Lower lobe of right lung (tissue), 2 donors: Measurements from ENCODE around the gene ADORA3. TPM values are rescaled to one million over a fixed set of nuclear protein-coding genes. Genes with fewer than 3 reads are reported as not detected.
A peak's percentile ranks its signal among the peaks of the same experiment; 100 is the strongest.

Source experiments
- ATAC-seq, 2 donors: fragments of 200-7000 bp; cut with Tn5 transposase; one replicate each; pipeline ENCODE4 v1.9.1; 2020 to 2022; ENCODE audit warnings: mild to moderate bottlenecking in 2 of 2, moderate library complexity in 2 of 2
- DNase-seq: peaks from one replicate; pipeline ENCODE4 v3.0.0-alpha.2; 2020
- H3K27ac ChIP-seq: fragments of 200-600 bp; one replicate; pipeline ENCODE4 v1.8.0; 2022
- H3K27me3 ChIP-seq: fragments of 200-600 bp; one replicate; pipeline ENCODE4 v1.8.0; 2022; ENCODE audit warnings: low read depth
- H3K36me3 ChIP-seq: fragments of 200-600 bp; one replicate; pipeline ENCODE4 v1.8.0; 2022; ENCODE audit warnings: mild to moderate bottlenecking
- H3K4me1 ChIP-seq: fragments of 200-600 bp; one replicate; pipeline ENCODE4 v1.8.0; 2022
- H3K4me3 ChIP-seq: fragments of 200-600 bp; one replicate; pipeline ENCODE4 v1.8.0; 2022; ENCODE audit warnings: mild to moderate bottlenecking
- H3K9me3 ChIP-seq: fragments of 200-600 bp; one replicate; pipeline ENCODE4 v1.8.0; 2022
- CTCF ChIP-seq: fragments of 200-600 bp; IDR thresholded peaks from one replicate; pipeline ENCODE4 v1.8.0; 2022; ENCODE audit warnings: antibody characterized with exemption, mild to moderate bottlenecking
- intact Hi-C: fragments of 100-400 bp; cut with DNase I; formaldehyde crosslinking; loops from one replicate; pipeline ENCODE4 v1.11.0; 2022
- total RNA-seq: library from RNA; stranded (reverse); fragmentation: NEBNext Ultra II Directional; extraction: Animal tissue kit (Norgen Biotek cat#: 25700); gene quantifications from one replicate; pipeline ENCODE4 v1.2.1, GENCODE V29; 2021
- donor health status: DM: no; HTN: yes; CAD: no; lungs with severe emphysema.

The ADORA3 gene
- total RNA-seq, 1 donor from 2014 or later: 10.3 TPM

- Histone ChIP-seq H3K4me3 (peak overlapping the region; percentile 40), H3K27ac (peak overlapping the region; percentile 83)
Observed at GRCh38 chr1:111474521-111474920, 28.9 kb downstream of the ADORA3 start.

DNA sequence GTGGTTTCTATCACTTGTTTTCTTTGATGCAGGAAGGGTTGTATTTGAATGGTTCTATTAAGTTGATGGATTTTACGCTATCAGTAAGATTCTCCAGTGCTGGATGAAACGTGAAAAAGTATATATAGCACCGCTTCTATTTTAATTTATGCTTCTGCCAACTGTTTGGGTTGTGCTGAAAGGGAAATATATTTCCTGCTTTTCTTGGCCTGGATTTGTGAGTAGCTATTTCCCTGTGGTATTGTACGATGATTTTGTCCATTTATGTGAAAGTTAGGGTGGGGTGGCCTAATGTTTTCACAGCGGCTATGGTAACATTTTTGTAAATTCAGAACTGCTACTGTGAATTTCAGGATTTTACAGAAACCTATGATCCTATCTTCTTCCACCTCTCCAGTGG lies 29.3 kb downstream of the ADORA3 start:
- no peak for ATAC-seq
- Histone ChIP-seq H3K27me3 (no peaks in the 10 kb centered on the region), H3K36me3 (peaks cover 16% of the 10 kb centered on the region), H3K4me1 (peaks cover 38% of the 10 kb centered on the region), H3K9me3 (no peaks in the 10 kb centered on the region), H3K27ac (peak overlapping the region; percentile 83), H3K4me3 (peak overlapping the region; percentile 40)
- no peak for TF ChIP-seq CTCF
- no peak for DNase-seq
- intact Hi-C loops: no loop called here

More at GRCh38 chr1:111474521-111474920, 28.9 kb downstream of the ADORA3 start:
- ATAC-seq (no peak), DNase-seq (no peak)
- Histone ChIP-seq H3K4me1 (peaks cover 38% of the 10 kb centered on the region), H3K27me3 (no peaks in the 10 kb centered on the region), H3K9me3 (no peaks in the 10 kb centered on the region), H3K36me3 (peaks cover 13% of the 10 kb centered on the region)
- TF ChIP-seq CTCF: no peak
- intact Hi-C loops: no loop called here

- Histone ChIP-seq H3K27ac (peak overlapping the region; percentile 42), H3K9me3 (no peaks in the 10 kb centered on the region), H3K36me3 (peaks cover 21% of the 10 kb centered on the region), H3K27me3 (no peaks in the 10 kb centered on the region), H3K4me1 (peaks cover 29% of the 10 kb centered on the region), H3K4me3 (no peak overlapping the region)
- intact Hi-C loops: no loop called here
- no peak for DNase-seq
- ATAC-seq: no peak
- no peak for TF ChIP-seq CTCF
Observed at GRCh38 chr1:111471538-111471937, 31.9 kb downstream of the ADORA3 start.

- Histone ChIP-seq H3K27me3 (no peaks in the 10 kb centered on the region), H3K27ac (peak overlapping the region; percentile 71), H3K4me1 (peaks cover 24% of the 10 kb centered on the region), H3K4me3 (peak overlapping the region; percentile 5), H3K9me3 (no peaks in the 10 kb centered on the region), H3K36me3 (peaks cover 22% of the 10 kb centered on the region)
- ATAC-seq: peak; percentile 89 to 93
- no peak for TF ChIP-seq CTCF
- peak; percentile 80 for DNase-seq
- intact Hi-C loops: no loop called here
Observed at GRCh38 chr1:111471012-111471411, 32.4 kb downstream of the ADORA3 start.

DNA sequence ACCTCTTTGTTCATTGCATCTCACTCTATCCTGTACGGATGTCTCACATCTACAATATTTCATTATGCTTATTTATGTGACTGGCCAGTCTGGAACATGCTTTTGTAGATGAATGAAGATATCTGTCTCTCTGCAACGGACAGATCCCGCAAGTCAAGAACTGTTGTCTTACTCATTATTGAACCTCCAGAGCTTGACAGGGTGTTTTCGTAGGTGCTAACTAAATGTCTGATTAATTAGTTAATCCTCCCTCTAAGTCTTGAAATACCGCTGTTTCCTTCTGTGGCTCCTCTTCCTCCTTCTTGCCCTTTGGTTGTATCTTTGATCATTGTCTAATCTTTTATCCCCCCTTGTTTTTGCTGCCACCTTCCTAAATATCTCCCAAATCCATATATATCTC lies 32.8 kb downstream of the ADORA3 start:
- Histone ChIP-seq H3K27ac (peak overlapping the region; percentile 71), H3K36me3 (peaks cover 26% of the 10 kb centered on the region), H3K4me3 (peak overlapping the region; percentile 5), H3K4me1 (peaks cover 21% of the 10 kb centered on the region), H3K9me3 (no peaks in the 10 kb centered on the region), H3K27me3 (no peaks in the 10 kb centered on the region)
- no peak for DNase-seq
- no peak for ATAC-seq
- intact Hi-C loops: no loop called here
- no peak for TF ChIP-seq CTCF

GRCh38 chr1:111469539-111469938 lies 33.9 kb downstream of the ADORA3 start:
- no peak for TF ChIP-seq CTCF
- H3K27me3 ChIP-seq: no peaks in the 10 kb centered on the region
- no peak for DNase-seq
- ATAC-seq: no peak
- peaks cover 26% of the 10 kb centered on the region for H3K36me3 ChIP-seq
- H3K4me1 ChIP-seq: peaks cover 21% of the 10 kb centered on the region
- no peak overlapping the region for H3K27ac ChIP-seq
- no peak overlapping the region for H3K4me3 ChIP-seq
- intact Hi-C loops: no loop called here
- no peaks in the 10 kb centered on the region for H3K9me3 ChIP-seq
